Neural cell (in vitro differentiated cells): ENCODE measurements around the gene NOS1AP. TPM values are rescaled to one million over a fixed set of nuclear protein-coding genes. Genes with fewer than 3 reads are reported as not detected.

Experiments
- H2AFZ ChIP-seq: fragments of 200-600, 300-800 bp; sonication (generic), shearing (Covaris generic); 2 replicates; pipeline ENCODE4 v1.6.0; 2014; ENCODE audit warnings: low read depth, mild to moderate bottlenecking, antibody characterized with exemption, low read length, moderate library complexity
- H3F3A ChIP-seq: fragments of 200-600 bp; shearing (Covaris generic); 2 replicates; pipeline ENCODE4 v1.6.1; 2016; ENCODE audit warnings: mild to moderate bottlenecking, moderate library complexity, mixed read lengths, antibody characterized with exemption, low read length; ENCODE audit not compliant: insufficient read depth, poor library complexity, severe bottlenecking
- H3K27ac ChIP-seq: fragments of 200-600, 300-800 bp; sonication (generic), shearing (Covaris generic); 2 replicates; pipeline ENCODE4 v1.5.1; 2014; ENCODE audit warnings: mild to moderate bottlenecking, low read length, moderate library complexity
- H3K27me3 ChIP-seq: fragments of 300-800, 200-600 bp; sonication (generic), shearing (Covaris generic); 2 replicates; pipeline ENCODE4 v1.6.0; 2014; ENCODE audit warnings: mild to moderate bottlenecking, low read depth, low read length, moderate library complexity; ENCODE audit not compliant: insufficient read depth
- H3K36me3 ChIP-seq: fragments of 300-800, 200-600 bp; sonication (generic), shearing (Covaris generic); 2 replicates; pipeline ENCODE4 v1.5.1; 2014; ENCODE audit warnings: mild to moderate bottlenecking, antibody characterized with exemption, low read length, moderate library complexity; ENCODE audit not compliant: insufficient read depth
- H3K4me2 ChIP-seq: fragments of 300-800, 200-600 bp; sonication (generic), shearing (Covaris generic); 2 replicates; pipeline ENCODE4 v1.6.0; 2014; ENCODE audit warnings: mild to moderate bottlenecking, low read length
- H3K4me3 ChIP-seq: fragments of 300-800, 200-600 bp; sonication (generic), shearing (Covaris generic); 2 replicates; pipeline ENCODE4 v1.5.1; 2014; ENCODE audit warnings: mild to moderate bottlenecking, low read length, moderate library complexity
- H3K79me2 ChIP-seq: fragments of 200-600 bp; shearing (Covaris generic); replicated peaks from 2 replicates; pipeline ENCODE4 v1.6.0; 2014; ENCODE audit warnings: mild to moderate bottlenecking, low read length, moderate library complexity; ENCODE audit not compliant: insufficient read depth
- H3K9ac ChIP-seq: fragments of 300-800, 200-600 bp; sonication (generic), shearing (Covaris generic); 2 replicates; pipeline ENCODE4 v1.6.1; 2016; ENCODE audit warnings: mild to moderate bottlenecking, low read length, mixed read lengths
- H3K9me2 ChIP-seq: fragments of 200-600 bp; shearing (Covaris generic); 2 replicates; pipeline ENCODE4 v1.6.1; 2016; ENCODE audit warnings: mild to moderate bottlenecking, low read length, mixed read lengths; ENCODE audit not compliant: insufficient read depth
- H3K9me3 ChIP-seq: fragments of 200-600, 300-800 bp; sonication (generic), shearing (Covaris generic); 2 replicates; pipeline ENCODE4 v1.6.1; 2016; ENCODE audit warnings: mild to moderate bottlenecking, mixed run types, low read length, moderate library complexity, mixed read lengths
- H4K20me1 ChIP-seq: fragments of 200-600 bp; shearing (Covaris generic); 2 replicates; pipeline ENCODE4 v1.6.1; 2016; ENCODE audit warnings: mild to moderate bottlenecking, mixed run types; ENCODE audit not compliant: insufficient read depth
- EP300 ChIP-seq: fragments of 450-650 bp; conservative IDR thresholded peaks from 2 replicates; pipeline ENCODE4 v1.6.1; 2014; ENCODE audit warnings: antibody characterized with exemption, mild to moderate bottlenecking, moderate library complexity; ENCODE audit not compliant: poor library complexity, severe bottlenecking
- EZH2 ChIP-seq: fragments of 200-600, 300-800 bp; shearing (Covaris generic), sonication (generic); IDR thresholded peaks from 2 replicates; pipeline ENCODE4 v1.6.1; 2014; ENCODE audit warnings: antibody characterized with exemption, low read length, borderline replicate concordance, mild to moderate bottlenecking; ENCODE audit not compliant: insufficient read depth, poor library complexity, severe bottlenecking
- MXI1 ChIP-seq: fragments of 450-650 bp; conservative IDR thresholded peaks from 2 replicates; pipeline ENCODE4 v1.6.1; 2014; ENCODE audit warnings: antibody characterized with exemption, mild to moderate bottlenecking; ENCODE audit not compliant: poor library complexity, severe bottlenecking
- POLR2AphosphoS5 ChIP-seq: IDR thresholded peaks from 2 replicates; pipeline ENCODE4 v1.6.1; 2012
- RAD21 ChIP-seq: fragments of 450-650 bp; conservative IDR thresholded peaks from 2 replicates; pipeline ENCODE4 v1.6.1; 2014; ENCODE audit warnings: antibody characterized with exemption, mild to moderate bottlenecking, moderate library complexity
- SMC3 ChIP-seq: fragments of 450-650 bp; conservative IDR thresholded peaks from 2 replicates; pipeline ENCODE4 v1.6.1; 2014; ENCODE audit warnings: antibody characterized with exemption, mild to moderate bottlenecking, moderate library complexity; ENCODE audit not compliant: poor library complexity
- TAF1 ChIP-seq: IDR thresholded peaks from 2 replicates; pipeline ENCODE4 v1.6.1; 2012; ENCODE audit warnings: low read depth
- polyA plus RNA-seq: library from polyadenylated mRNA; depleted of rRNA; stranded (reverse); fragments of >200 nt; gene quantifications from 2 replicates; pipeline ENCODE4 v1.2.3, GENCODE V29; 2014
- TF ChIP-seq, protein P1 (sequence below): fragments of 450-650 bp; IDR thresholded peaks from 2 replicates; pipeline ENCODE4 v1.5.1; 2014; ENCODE audit warnings: antibody characterized with exemption, mild to moderate bottlenecking, moderate library complexity; ENCODE audit not compliant: poor library complexity, severe bottlenecking
- TF ChIP-seq, protein P2 (sequence below): IDR thresholded peaks from 2 replicates; pipeline ENCODE4 v1.6.1; 2012; ENCODE audit warnings: borderline replicate concordance

The NOS1AP gene
- polyA plus RNA-seq, 1 donor from 2014 or later: 5.3 TPM

DNA sequence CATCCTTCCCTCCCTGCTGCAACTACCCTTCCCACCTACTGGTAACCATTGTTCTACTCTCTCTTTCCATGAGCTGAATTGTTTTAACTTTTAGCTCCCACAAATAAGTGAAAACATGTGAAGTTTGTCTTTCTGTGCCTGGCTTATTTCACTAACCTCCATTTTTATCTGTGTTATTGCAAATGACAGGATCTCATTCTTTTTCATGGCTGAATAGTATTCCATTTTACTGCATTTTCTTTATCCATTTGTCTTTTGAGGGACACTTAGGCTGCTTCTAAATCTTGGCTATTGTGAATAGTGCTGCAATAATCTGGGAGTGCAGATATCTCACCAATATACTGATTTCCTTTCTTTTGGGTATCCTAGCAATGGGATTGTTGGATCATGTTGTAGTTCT is 80.6 kb downstream of the NOS1AP start:
- Histone ChIP-seq H3K27me3 (no peaks in the 10 kb centered on the region), H4K20me1 (no peaks in the 10 kb centered on the region), H3K9me3 (no peaks in the 10 kb centered on the region), H3K4me3 (no peak overlapping the region), H3K4me2 (no peak overlapping the region), H3K36me3 (no peaks in the 10 kb centered on the region), H3K9me2 (no peaks in the 10 kb centered on the region), H2AFZ (no peak overlapping the region), H3K79me2 (peaks cover 23% of the 10 kb centered on the region), H3K27ac (no peak overlapping the region), H3K9ac (no peak overlapping the region), H3F3A (no peaks in the 10 kb centered on the region)
- TF ChIP-seq EZH2 (no peak), MXI1 (no peak), RAD21 (no peak), TAF1 (no peak), POLR2AphosphoS5 (no peak), EP300 (no peak), SMC3 (no peak)
- TF ChIP-seq, protein P1, sequence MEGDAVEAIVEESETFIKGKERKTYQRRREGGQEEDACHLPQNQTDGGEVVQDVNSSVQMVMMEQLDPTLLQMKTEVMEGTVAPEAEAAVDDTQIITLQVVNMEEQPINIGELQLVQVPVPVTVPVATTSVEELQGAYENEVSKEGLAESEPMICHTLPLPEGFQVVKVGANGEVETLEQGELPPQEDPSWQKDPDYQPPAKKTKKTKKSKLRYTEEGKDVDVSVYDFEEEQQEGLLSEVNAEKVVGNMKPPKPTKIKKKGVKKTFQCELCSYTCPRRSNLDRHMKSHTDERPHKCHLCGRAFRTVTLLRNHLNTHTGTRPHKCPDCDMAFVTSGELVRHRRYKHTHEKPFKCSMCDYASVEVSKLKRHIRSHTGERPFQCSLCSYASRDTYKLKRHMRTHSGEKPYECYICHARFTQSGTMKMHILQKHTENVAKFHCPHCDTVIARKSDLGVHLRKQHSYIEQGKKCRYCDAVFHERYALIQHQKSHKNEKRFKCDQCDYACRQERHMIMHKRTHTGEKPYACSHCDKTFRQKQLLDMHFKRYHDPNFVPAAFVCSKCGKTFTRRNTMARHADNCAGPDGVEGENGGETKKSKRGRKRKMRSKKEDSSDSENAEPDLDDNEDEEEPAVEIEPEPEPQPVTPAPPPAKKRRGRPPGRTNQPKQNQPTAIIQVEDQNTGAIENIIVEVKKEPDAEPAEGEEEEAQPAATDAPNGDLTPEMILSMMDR: no peak
- TF ChIP-seq, protein P2, sequence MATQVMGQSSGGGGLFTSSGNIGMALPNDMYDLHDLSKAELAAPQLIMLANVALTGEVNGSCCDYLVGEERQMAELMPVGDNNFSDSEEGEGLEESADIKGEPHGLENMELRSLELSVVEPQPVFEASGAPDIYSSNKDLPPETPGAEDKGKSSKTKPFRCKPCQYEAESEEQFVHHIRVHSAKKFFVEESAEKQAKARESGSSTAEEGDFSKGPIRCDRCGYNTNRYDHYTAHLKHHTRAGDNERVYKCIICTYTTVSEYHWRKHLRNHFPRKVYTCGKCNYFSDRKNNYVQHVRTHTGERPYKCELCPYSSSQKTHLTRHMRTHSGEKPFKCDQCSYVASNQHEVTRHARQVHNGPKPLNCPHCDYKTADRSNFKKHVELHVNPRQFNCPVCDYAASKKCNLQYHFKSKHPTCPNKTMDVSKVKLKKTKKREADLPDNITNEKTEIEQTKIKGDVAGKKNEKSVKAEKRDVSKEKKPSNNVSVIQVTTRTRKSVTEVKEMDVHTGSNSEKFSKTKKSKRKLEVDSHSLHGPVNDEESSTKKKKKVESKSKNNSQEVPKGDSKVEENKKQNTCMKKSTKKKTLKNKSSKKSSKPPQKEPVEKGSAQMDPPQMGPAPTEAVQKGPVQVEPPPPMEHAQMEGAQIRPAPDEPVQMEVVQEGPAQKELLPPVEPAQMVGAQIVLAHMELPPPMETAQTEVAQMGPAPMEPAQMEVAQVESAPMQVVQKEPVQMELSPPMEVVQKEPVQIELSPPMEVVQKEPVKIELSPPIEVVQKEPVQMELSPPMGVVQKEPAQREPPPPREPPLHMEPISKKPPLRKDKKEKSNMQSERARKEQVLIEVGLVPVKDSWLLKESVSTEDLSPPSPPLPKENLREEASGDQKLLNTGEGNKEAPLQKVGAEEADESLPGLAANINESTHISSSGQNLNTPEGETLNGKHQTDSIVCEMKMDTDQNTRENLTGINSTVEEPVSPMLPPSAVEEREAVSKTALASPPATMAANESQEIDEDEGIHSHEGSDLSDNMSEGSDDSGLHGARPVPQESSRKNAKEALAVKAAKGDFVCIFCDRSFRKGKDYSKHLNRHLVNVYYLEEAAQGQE: no peak

DNA sequence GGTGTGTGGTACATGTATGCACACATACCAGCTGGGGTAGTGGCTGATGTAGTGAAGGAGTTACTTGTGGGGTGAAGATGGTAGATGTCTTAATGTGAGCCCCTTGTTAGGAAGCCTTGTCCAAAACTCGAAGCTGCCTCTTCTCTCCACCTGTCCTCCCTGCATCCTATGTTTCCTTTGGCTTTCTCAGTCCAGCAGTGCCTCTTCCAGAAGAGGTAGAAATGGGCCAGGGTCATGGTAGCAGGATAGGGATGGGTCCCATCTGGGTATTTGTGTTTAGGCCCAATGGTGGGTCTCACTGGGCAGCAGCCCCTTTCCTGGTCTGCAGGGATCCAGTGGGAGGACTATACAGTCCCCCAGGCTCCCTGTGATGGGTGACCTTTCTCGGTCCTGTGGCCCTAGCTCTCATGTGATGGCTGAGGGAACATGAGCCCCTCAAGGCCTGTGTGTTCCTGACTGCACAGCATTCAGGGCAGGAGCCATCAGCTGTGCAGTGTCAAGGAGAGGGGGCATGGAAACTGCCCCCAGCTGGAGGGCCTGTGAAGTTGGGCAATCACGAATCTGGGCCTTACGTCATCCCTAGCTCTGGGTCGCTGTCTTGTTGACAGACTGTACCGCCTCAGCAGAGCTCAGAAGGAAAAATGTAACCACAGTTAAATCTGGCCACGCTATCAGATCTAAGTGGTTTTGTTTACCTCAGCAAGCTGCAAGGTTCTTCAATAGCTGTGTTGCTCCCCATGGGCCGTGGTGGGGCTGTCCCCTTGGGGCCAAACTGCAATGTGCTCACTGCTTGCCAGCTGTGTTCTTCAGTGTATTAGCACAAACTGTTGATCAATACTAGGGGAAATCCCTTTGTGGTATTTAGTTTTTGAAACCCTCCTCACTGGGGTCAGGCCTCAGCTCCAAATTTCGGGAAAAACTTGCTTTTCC is 82.7 kb downstream of the NOS1AP start:
- no peaks in the 10 kb centered on the region for H3F3A ChIP-seq
- no peak overlapping the region for H2AFZ ChIP-seq
- H3K9me3 ChIP-seq: no peaks in the 10 kb centered on the region
- no peak overlapping the region for H3K27ac ChIP-seq
- H3K27me3 ChIP-seq: no peaks in the 10 kb centered on the region
- no peak overlapping the region for H3K4me3 ChIP-seq
- H3K9me2 ChIP-seq: no peaks in the 10 kb centered on the region
- no peak overlapping the region for H3K4me2 ChIP-seq
- TF ChIP-seq POLR2AphosphoS5 (no peak), EZH2 (no peak), RAD21 (no peak), EP300 (no peak), TAF1 (no peak), MXI1 (no peak), SMC3 (no peak)
- TF ChIP-seq, protein P1: no peak
- TF ChIP-seq, protein P2: no peak
- no peak overlapping the region for H3K9ac ChIP-seq
- H3K36me3 ChIP-seq: no peaks in the 10 kb centered on the region
- peaks cover 23% of the 10 kb centered on the region for H3K79me2 ChIP-seq
- no peaks in the 10 kb centered on the region for H4K20me1 ChIP-seq
